ENCODE results near the gene MTA3. TPM values are rescaled to one million over a fixed set of nuclear protein-coding genes. Genes with fewer than 3 reads are reported as not detected.

MTA3 gene
- total RNA-seq, 4 donors from 2014 or later = 25.6 to 89.1 (median 64.0) TPM

GRCh38 chr2:42663106-42663780, 94.8 kb downstream of the MTA3 start:
- Histone ChIP-seq H3K36me3 (no peaks in the 10 kb centered on the region), H3K4me3 (no peak overlapping the region), H3K9me3 (no peaks in the 10 kb centered on the region), H3K4me1 (no peaks in the 10 kb centered on the region), H3K27ac (no peak overlapping the region), H3K27me3 (no peaks in the 10 kb centered on the region)
- TF ChIP-seq CTCF (IDR thresholded peaks at IDR 0.05) = peak; percentile 87 to 98 (median 91)
- TF ChIP-seq POLR2A (IDR thresholded peaks at IDR 0.05) = no peak
- intact Hi-C loops (cut with DNase I; ENCODE audit: low total_unique reads) = no loop called here
- DNase-seq = peak; percentile 49 to 57

GRCh38 chr2:42663828-42664227, 95.4 kb downstream of the MTA3 start:
- DNase-seq = no peak
- intact Hi-C loops (cut with DNase I; ENCODE audit: low total_unique reads) = no loop called here
- Histone ChIP-seq H3K27me3 (no peaks in the 10 kb centered on the region), H3K4me1 (no peaks in the 10 kb centered on the region), H3K36me3 (no peaks in the 10 kb centered on the region), H3K27ac (no peak overlapping the region), H3K9me3 (no peaks in the 10 kb centered on the region), H3K4me3 (no peak overlapping the region)
- TF ChIP-seq POLR2A (IDR thresholded peaks at IDR 0.05) (no peak), CTCF (IDR thresholded peaks at IDR 0.05) (no peak)

GRCh38 chr2:42673989-42674579, 105.7 kb downstream of the MTA3 start:
- TF ChIP-seq CTCF (IDR thresholded peaks at IDR 0.05) = no peak
- TF ChIP-seq POLR2A (IDR thresholded peaks at IDR 0.05) = no peak
- intact Hi-C loops (cut with DNase I; ENCODE audit: low total_unique reads) = no loop called here

GRCh38 chr2:42675815-42676214, 107.4 kb downstream of the MTA3 start:
- no peak for TF ChIP-seq POLR2A (IDR thresholded peaks at IDR 0.05)
- no peak for TF ChIP-seq CTCF (IDR thresholded peaks at IDR 0.05)
- no peaks in the 10 kb centered on the region for H3K4me1 ChIP-seq
- H3K27me3 ChIP-seq = no peaks in the 10 kb centered on the region
- no peak overlapping the region for H3K27ac ChIP-seq
- no peak for DNase-seq
- H3K9me3 ChIP-seq = no peaks in the 10 kb centered on the region
- H3K36me3 ChIP-seq = no peaks in the 10 kb centered on the region
- H3K4me3 ChIP-seq = no peak overlapping the region
- intact Hi-C loops (cut with DNase I; ENCODE audit: low total_unique reads) = no loop called here

More at GRCh38 chr2:42673989-42674579, 105.7 kb downstream of the MTA3 start:
- no peaks in the 10 kb centered on the region for H3K36me3 ChIP-seq
- H3K27me3 ChIP-seq = no peaks in the 10 kb centered on the region
- H3K4me1 ChIP-seq = no peaks in the 10 kb centered on the region
- no peaks in the 10 kb centered on the region for H3K9me3 ChIP-seq
- no peak overlapping the region for H3K27ac ChIP-seq
- no peak for DNase-seq
- H3K4me3 ChIP-seq = no peak overlapping the region

GRCh38 chr2:42685303-42685702, 116.9 kb downstream of the MTA3 start:
- TF ChIP-seq CTCF (IDR thresholded peaks at IDR 0.05) (no peak), POLR2A (IDR thresholded peaks at IDR 0.05) (no peak)
- H3K27me3 ChIP-seq = no peaks in the 10 kb centered on the region
- no peak for DNase-seq
- intact Hi-C loops (cut with DNase I; ENCODE audit: low total_unique reads) = no loop called here
- no peaks in the 10 kb centered on the region for H3K36me3 ChIP-seq
- no peak overlapping the region for H3K4me3 ChIP-seq
- H3K4me1 ChIP-seq = no peaks in the 10 kb centered on the region
- H3K27ac ChIP-seq = no peak overlapping the region
- no peaks in the 10 kb centered on the region for H3K9me3 ChIP-seq
